Stimulated activated CD4-positive, alpha-beta T cell treated with anti-CD3 and anti-CD28 coated beads, Interleukin-1b, Interleukin-23, amount 100 ng/mL, for 48 hours (primary cell): ENCODE results near the gene ARHGEF1.
"Not testable (repeated sequence)": the region's sequence is repeated elsewhere in the genome, so short reads cannot be mapped to it uniquely, and the experiment has no call there.

Experiments
- DNase-seq: peaks from one replicate; pipeline ENCODE4 v3.0.0-alpha.2; 2020

ARHGEF1 gene

GRCh38 chr19:41863209-41863931 is 19.6 kb upstream of the ARHGEF1 start:
- no peak for DNase-seq

GRCh38 chr19:41864374-41864773 is 18.6 kb upstream of the ARHGEF1 start:
- DNase-seq: no peak

- no peak for DNase-seq
These were observed 16.7 kb upstream of the ARHGEF1 start for GRCh38 chr19:41866284-41866683.

- DNase-seq: no peak
These were observed 14.6 kb upstream of the ARHGEF1 start for GRCh38 chr19:41868120-41868988.

GRCh38 chr19:41868989-41869300 is 14.0 kb upstream of the ARHGEF1 start:
- DNase-seq: no peak

GRCh38 chr19:41869374-41869955 is 13.5 kb upstream of the ARHGEF1 start:
- no peak for DNase-seq

- DNase-seq: peak; percentile 46
These were observed 12.5 kb upstream of the ARHGEF1 start for GRCh38 chr19:41870401-41870873.

- DNase-seq: peak; percentile 74
These were observed 11.2 kb upstream of the ARHGEF1 start for GRCh38 chr19:41871573-41872383.

GRCh38 chr19:41872384-41872774 is 10.6 kb upstream of the ARHGEF1 start:
- no peak for DNase-seq

- DNase-seq: peak; percentile 54
These were observed 10.0 kb upstream of the ARHGEF1 start for GRCh38 chr19:41872775-41873647.

GRCh38 chr19:41875973-41876372 is 7.0 kb upstream of the ARHGEF1 start:
- DNase-seq: not testable (repeated sequence)

- no peak for DNase-seq
These were observed 5.8 kb upstream of the ARHGEF1 start, which contains the start of gene CD79A for GRCh38 chr19:41876847-41877832. Gene CD79A, plus strand, starts transcription at chr19:41877279. Its CDS starts 26 bp downstream, at chr19:41877305.

- DNase-seq: no peak
These were observed 4.8 kb upstream of the ARHGEF1 start for GRCh38 chr19:41877916-41878905.

GRCh38 chr19:41879080-41879479 is 3.9 kb upstream of the ARHGEF1 start:
- DNase-seq: no peak

- no peak for DNase-seq
These were observed 3.2 kb upstream of the ARHGEF1 start for GRCh38 chr19:41879670-41880328.

- DNase-seq: no peak
These were observed 2.7 kb upstream of the ARHGEF1 start for GRCh38 chr19:41880329-41880708.

GRCh38 chr19:41883463-41883820 is 458 bp downstream of the ARHGEF1 start:
- no peak for DNase-seq

- peak; percentile 94 for DNase-seq
These were observed 1.1 kb downstream of the ARHGEF1 start for GRCh38 chr19:41883821-41884733.
